Measurements from ENCODE around the gene MEGF10. TPM values are rescaled to one million over a fixed set of nuclear protein-coding genes. Genes with fewer than 3 reads are reported as not detected.

MEGF10 gene
- polyA plus RNA-seq, 1 experiment: not detected

DNA sequence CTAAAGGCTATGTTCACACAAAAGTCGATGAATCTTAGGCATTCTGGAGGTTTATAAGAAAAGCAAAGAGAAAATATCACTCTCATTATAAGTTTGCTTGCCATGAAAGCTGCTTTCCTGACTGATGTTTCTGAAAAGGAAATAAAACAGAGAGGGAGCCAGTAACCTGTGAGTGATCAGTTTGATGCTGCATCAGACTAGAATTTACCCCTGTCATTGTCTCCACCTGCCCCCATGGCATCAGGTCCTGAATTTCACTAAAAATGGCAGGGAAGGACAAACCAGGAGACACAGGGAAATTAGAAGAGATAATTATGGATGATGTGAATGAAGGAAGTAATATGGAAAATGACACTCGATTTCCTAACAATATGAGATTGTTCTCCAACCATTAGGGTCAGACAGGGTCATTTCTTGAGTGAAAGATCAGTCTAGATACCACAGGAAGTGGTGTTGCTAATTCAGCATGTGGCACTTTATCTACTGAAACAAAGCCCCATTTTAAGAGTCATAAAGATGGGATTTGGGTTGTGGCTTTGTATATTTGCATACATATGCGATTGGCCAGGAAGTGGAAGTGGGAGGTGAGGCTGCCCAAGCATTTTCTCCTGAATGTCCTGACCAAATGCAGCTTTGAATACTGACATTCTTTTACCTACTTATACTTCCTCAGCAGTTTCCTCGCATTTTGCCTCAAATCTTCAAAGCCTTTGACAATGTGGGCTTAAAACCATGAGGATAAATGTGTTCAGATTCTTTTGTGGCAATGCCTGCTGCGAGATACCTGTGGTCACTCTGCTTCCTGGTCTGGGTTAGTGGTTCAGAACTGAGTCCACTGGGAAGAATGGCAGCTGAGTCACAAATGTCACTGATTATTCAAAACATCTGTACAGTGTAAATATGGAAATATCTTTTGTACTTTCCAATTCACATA is 29.7 kb downstream of the MEGF10 start:
- POLR2A ChIA-PET: no interaction called here
- Histone ChIP-seq H3K27me3 (ENCODE audit: control insufficient read depth, insufficient read depth, low read length) (peaks cover 3% of the 10 kb centered on the region; the same call in 1 of the 2 replicates), H3K36me3 (ENCODE audit: control insufficient read depth, insufficient read depth, low read length) (no peaks in the 10 kb centered on the region), H3K4me3 (ENCODE audit: low read depth, low read length) (no peak overlapping the region)
- TF ChIP-seq, protein P1, sequence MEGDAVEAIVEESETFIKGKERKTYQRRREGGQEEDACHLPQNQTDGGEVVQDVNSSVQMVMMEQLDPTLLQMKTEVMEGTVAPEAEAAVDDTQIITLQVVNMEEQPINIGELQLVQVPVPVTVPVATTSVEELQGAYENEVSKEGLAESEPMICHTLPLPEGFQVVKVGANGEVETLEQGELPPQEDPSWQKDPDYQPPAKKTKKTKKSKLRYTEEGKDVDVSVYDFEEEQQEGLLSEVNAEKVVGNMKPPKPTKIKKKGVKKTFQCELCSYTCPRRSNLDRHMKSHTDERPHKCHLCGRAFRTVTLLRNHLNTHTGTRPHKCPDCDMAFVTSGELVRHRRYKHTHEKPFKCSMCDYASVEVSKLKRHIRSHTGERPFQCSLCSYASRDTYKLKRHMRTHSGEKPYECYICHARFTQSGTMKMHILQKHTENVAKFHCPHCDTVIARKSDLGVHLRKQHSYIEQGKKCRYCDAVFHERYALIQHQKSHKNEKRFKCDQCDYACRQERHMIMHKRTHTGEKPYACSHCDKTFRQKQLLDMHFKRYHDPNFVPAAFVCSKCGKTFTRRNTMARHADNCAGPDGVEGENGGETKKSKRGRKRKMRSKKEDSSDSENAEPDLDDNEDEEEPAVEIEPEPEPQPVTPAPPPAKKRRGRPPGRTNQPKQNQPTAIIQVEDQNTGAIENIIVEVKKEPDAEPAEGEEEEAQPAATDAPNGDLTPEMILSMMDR (IDR thresholded peaks at IDR 0.05; ENCODE audit: insufficient read depth, low read depth, low read length): no peak
- DNase-seq (ENCODE audit: low read depth): no peak
- CTCF ChIA-PET: interaction anchor here (0.7 to 1.6 kb wide), 3 partner anchors 8 to 129 kb away, joined by 3 to 5 read pairs (median 5); no protein-coding TSS in a partner anchor

DNA sequence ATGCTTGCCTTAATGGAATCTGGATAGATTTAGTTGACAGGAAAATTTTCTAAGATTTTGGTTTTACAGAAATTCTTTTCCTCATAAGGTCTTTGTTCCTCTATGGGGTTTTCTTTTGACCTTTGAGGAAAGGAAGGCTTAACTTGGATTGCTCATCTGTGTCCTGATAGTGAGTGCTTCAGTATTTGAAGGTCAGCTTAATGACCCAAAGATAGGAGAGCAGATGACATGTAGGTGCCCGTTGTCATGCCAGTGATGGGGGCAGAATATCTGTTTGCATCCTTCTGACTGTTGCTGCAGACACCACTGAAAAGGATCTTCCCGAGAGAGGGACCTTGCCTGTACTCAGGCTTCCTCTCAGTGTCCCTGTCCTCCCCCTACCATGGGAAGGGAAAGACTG is 30.9 kb downstream of the MEGF10 start:
- no peak for DNase-seq (ENCODE audit: low read depth)
- Histone ChIP-seq H3K4me3 (ENCODE audit: low read depth, low read length) (no peak overlapping the region), H3K36me3 (ENCODE audit: control insufficient read depth, insufficient read depth, low read length) (no peaks in the 10 kb centered on the region), H3K27me3 (ENCODE audit: control insufficient read depth, insufficient read depth, low read length) (no peaks in the 10 kb centered on the region; the same call in 1 of the 2 replicates)
- ChIA-PET POLR2A (no interaction called here), CTCF (interaction anchor here (1.6 to 1.7 kb wide), 2 partner anchors 7 to 9 kb away, joined by 5 to 7 read pairs; no protein-coding TSS in a partner anchor)
- TF ChIP-seq, protein P1 (IDR thresholded peaks at IDR 0.05; ENCODE audit: insufficient read depth, low read depth, low read length): no peak

DNA sequence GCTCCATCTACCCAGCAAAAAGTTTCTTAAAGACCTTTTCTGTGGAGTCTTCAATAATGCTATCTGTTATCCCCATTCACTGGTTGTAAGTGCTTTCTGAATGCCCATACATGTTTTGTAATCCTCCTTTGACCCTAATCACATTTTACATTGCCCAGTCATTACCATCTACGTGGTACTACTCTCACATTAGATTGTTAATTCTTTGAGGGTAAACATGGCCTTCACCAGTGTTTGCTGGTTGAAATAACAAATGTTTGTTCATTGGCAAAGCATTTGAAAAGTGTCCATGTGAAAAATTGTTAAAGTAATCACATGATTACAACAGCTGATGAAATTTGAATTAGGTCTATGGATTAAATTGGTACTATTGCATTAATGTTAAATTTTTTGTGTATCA is 31.8 kb downstream of the MEGF10 start:
- Histone ChIP-seq H3K36me3 (ENCODE audit: control insufficient read depth, insufficient read depth, low read length) (no peaks in the 10 kb centered on the region), H3K27me3 (ENCODE audit: control insufficient read depth, insufficient read depth, low read length) (no peaks in the 10 kb centered on the region; the same call in 1 of the 2 replicates), H3K4me3 (ENCODE audit: low read depth, low read length) (no peak overlapping the region)
- CTCF ChIA-PET: interaction anchor here (1.6 to 1.7 kb wide), 2 partner anchors 8 to 10 kb away, joined by 5 to 7 read pairs; no protein-coding TSS in a partner anchor
- TF ChIP-seq, protein P1 (IDR thresholded peaks at IDR 0.05; ENCODE audit: insufficient read depth, low read depth, low read length): no peak
- POLR2A ChIA-PET: no interaction called here
- DNase-seq (ENCODE audit: low read depth): no peak

DNA sequence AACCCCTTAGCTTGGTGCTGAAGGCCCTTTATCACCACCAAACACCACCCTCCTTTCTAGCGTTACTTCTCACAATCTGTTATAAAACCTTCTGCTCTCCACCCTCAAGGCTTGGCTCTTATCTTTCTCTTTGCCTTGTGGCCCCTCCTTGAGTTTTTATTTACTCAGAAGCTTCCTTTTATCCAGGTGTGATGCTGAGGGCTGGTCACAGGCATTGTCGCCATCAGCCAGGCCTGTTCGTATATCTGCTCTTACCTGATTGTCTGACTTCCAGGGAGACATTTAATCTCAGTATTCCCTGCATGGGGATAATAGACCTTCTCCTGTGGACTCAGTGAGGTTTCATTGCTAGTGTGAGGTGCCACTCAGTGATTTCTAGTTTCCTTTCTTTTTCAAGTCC is 34.2 kb downstream of the MEGF10 start:
- no peak for DNase-seq (ENCODE audit: low read depth)
- H3K36me3 ChIP-seq (ENCODE audit: control insufficient read depth, insufficient read depth, low read length): no peaks in the 10 kb centered on the region
- CTCF ChIA-PET: interaction anchor here (0.9 kb wide), 1 partner anchor 168 kb away, joined by 4 read pairs; no protein-coding TSS in a partner anchor
- no peak overlapping the region for H3K4me3 ChIP-seq (ENCODE audit: low read depth, low read length)
- no peaks in the 10 kb centered on the region; the same call in 1 of the 2 replicates for H3K27me3 ChIP-seq (ENCODE audit: control insufficient read depth, insufficient read depth, low read length)
- TF ChIP-seq, protein P1 (IDR thresholded peaks at IDR 0.05; ENCODE audit: insufficient read depth, low read depth, low read length): no peak
- POLR2A ChIA-PET: no interaction called here

DNA sequence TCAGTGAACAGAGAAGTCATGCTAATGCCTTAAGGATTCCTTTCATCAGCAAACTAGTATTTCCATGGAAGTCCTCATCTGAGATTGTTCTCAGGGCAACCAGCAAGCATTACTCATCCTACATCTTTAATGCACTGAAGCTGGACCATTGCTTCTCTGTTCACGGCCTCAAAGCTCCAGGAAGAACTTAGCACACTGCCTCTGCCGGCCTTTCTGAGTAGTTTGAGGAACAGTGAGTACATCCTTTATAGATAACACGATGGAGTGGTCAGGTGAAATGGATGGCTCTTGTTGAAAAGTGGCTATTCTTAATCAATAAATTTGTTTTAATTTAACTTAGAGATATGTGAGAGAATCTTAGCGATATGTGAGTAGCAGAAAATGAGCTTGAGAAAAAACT is 35.8 kb downstream of the MEGF10 start:
- Histone ChIP-seq H3K36me3 (ENCODE audit: control insufficient read depth, insufficient read depth, low read length) (no peaks in the 10 kb centered on the region), H3K4me3 (ENCODE audit: low read depth, low read length) (no peak overlapping the region), H3K27me3 (ENCODE audit: control insufficient read depth, insufficient read depth, low read length) (no peaks in the 10 kb centered on the region; the same call in 1 of the 2 replicates)
- POLR2A ChIA-PET: no interaction called here
- CTCF ChIA-PET: interaction anchor here (1.2 kb wide), 1 partner anchor 11 kb away, joined by 4 read pairs; no protein-coding TSS in a partner anchor
- DNase-seq (ENCODE audit: low read depth): no peak
- TF ChIP-seq, protein P1 (IDR thresholded peaks at IDR 0.05; ENCODE audit: insufficient read depth, low read depth, low read length): no peak

All from BJ (cell line).